T-helper 1 cell (primary cell): ENCODE data around the gene ARFGAP3.

Source experiments
- DNase-seq, 5 donors: peaks; one replicate each; pipeline ENCODE4 v3.0.0-alpha.2; 2012 to 2020

The ARFGAP3 gene

GRCh38 chr22:42863349-42863961 lies 6.4 kb upstream of the ARFGAP3 start:
- peak in 1 of 5 donors; percentile 53 for DNase-seq

GRCh38 chr22:42862045-42862734 lies 5.1 kb upstream of the ARFGAP3 start:
- DNase-seq: no peak

- DNase-seq: no peak
Measured at GRCh38 chr22:42860968-42861367, 3.9 kb upstream of the ARFGAP3 start.

GRCh38 chr22:42857845-42858481 lies 890 bp upstream of the ARFGAP3 start:
- no peak for DNase-seq

GRCh38 chr22:42856179-42856864 lies 751 bp downstream of the ARFGAP3 start:
- DNase-seq: peak; percentile 19 to 60 (median 45)

GRCh38 chr22:42855721-42856120 lies 1.4 kb downstream of the ARFGAP3 start:
- no peak for DNase-seq

GRCh38 chr22:42855211-42855610 lies 1.9 kb downstream of the ARFGAP3 start:
- DNase-seq: no peak

- DNase-seq: no peak
Measured at GRCh38 chr22:42848941-42849550, 8.0 kb downstream of the ARFGAP3 start.

- no peak for DNase-seq
Measured at GRCh38 chr22:42847110-42847509, 10.0 kb downstream of the ARFGAP3 start.

GRCh38 chr22:42844756-42845155 lies 12.3 kb downstream of the ARFGAP3 start:
- DNase-seq: no peak

- DNase-seq: no peak
Measured at GRCh38 chr22:42842658-42843370, 14.3 kb downstream of the ARFGAP3 start.

GRCh38 chr22:42841444-42841843 lies 15.6 kb downstream of the ARFGAP3 start:
- DNase-seq: no peak

- no peak for DNase-seq
Measured at GRCh38 chr22:42837556-42837955, 19.5 kb downstream of the ARFGAP3 start.

- DNase-seq: no peak
Measured at GRCh38 chr22:42836026-42836425, 21.0 kb downstream of the ARFGAP3 start.

GRCh38 chr22:42834177-42834949 lies 22.7 kb downstream of the ARFGAP3 start:
- DNase-seq: no peak

- DNase-seq: no peak
Measured at GRCh38 chr22:42833104-42833503, 24.0 kb downstream of the ARFGAP3 start.

GRCh38 chr22:42831712-42832111 lies 25.4 kb downstream of the ARFGAP3 start:
- no peak for DNase-seq

- no peak for DNase-seq
Measured at GRCh38 chr22:42830161-42830560, 26.9 kb downstream of the ARFGAP3 start.

GRCh38 chr22:42829302-42829701 lies 27.8 kb downstream of the ARFGAP3 start:
- DNase-seq: no peak

GRCh38 chr22:42825796-42826195 lies 31.3 kb downstream of the ARFGAP3 start:
- no peak for DNase-seq

GRCh38 chr22:42821386-42821785 lies 35.7 kb downstream of the ARFGAP3 start:
- no peak for DNase-seq
